Measurements from ENCODE around the gene PSMD14.

PSMD14 gene

GRCh38 chr2:161419638-161420190 lies 111.5 kb downstream of the PSMD14 start:
- TF ChIP-seq, protein P1, sequence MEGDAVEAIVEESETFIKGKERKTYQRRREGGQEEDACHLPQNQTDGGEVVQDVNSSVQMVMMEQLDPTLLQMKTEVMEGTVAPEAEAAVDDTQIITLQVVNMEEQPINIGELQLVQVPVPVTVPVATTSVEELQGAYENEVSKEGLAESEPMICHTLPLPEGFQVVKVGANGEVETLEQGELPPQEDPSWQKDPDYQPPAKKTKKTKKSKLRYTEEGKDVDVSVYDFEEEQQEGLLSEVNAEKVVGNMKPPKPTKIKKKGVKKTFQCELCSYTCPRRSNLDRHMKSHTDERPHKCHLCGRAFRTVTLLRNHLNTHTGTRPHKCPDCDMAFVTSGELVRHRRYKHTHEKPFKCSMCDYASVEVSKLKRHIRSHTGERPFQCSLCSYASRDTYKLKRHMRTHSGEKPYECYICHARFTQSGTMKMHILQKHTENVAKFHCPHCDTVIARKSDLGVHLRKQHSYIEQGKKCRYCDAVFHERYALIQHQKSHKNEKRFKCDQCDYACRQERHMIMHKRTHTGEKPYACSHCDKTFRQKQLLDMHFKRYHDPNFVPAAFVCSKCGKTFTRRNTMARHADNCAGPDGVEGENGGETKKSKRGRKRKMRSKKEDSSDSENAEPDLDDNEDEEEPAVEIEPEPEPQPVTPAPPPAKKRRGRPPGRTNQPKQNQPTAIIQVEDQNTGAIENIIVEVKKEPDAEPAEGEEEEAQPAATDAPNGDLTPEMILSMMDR (IDR thresholded peaks at IDR 0.05; ENCODE audit: extremely low read depth, insufficient read depth, missing control alignments): no peak
- in situ Hi-C loops (cut with MboI; ENCODE audit: low pct_unique_long_range_greater_than_20kb, low sequenced_read_pairs, unreplicated experiment): no loop called here
- no peak for DNase-seq (ENCODE audit: low spot score)

DNA sequence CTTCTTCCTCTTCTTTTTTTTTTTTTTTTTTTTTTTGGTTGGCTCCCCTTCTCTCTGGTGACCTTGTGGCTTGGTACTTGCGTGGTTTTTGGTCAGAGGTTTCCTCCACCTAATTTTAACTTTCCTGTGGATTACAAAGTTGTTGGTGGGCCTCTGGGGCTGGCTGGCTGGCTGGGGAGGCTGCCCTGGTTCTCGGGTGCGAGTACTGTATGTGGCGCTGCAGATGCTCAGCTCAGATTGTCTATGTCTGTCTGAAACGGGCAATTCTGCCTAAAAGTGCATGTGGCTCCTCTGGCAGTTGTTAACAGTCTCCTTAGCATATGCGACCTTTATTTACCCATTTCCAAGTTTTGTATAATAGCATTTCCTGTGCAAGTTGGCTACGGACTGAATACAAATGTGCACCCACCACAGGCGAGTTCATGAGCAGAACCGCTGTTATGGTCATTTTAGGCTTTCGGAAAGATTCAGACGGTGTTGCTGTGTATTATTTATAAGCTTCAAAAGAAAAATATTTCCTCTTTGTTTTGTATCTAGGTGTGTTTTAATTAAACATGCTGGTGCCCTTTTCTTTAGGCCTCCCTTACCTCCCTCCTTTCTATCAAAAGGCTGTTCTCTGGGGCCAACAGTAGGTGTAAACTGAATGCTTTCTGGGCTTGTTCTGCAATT lies 112.3 kb downstream of the PSMD14 start:
- DNase-seq (ENCODE audit: low spot score): peak; percentile 28
- TF ChIP-seq, protein P1 (IDR thresholded peaks at IDR 0.05; ENCODE audit: extremely low read depth, insufficient read depth, missing control alignments): no peak

DNA sequence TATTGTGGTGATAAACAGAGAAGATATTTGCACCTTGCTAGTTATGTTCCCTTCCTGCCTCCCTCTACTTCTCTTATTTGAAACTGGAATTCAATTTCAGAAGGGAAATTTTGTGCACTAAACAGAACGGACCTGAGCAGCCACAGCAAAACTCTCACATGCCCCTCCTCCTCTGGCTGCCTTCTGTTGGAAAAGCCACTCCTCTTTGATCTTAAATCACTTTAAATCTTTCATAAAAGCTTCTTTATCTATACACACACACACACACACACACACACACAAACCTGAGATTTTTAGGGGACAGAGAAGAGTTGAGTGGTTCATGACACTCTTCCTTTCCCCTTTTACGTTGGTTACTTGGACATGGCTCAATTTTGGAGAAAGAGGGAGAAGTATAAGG lies 113.5 kb downstream of the PSMD14 start:
- no peak for DNase-seq (ENCODE audit: low spot score)
- TF ChIP-seq, protein P1 (IDR thresholded peaks at IDR 0.05; ENCODE audit: extremely low read depth, insufficient read depth, missing control alignments): no peak
- in situ Hi-C loops (cut with MboI; ENCODE audit: low pct_unique_long_range_greater_than_20kb, low sequenced_read_pairs, unreplicated experiment): no loop called here

More for the DNA sequence above, 112.3 kb downstream of the PSMD14 start:
- in situ Hi-C loops (cut with MboI; ENCODE audit: low pct_unique_long_range_greater_than_20kb, low sequenced_read_pairs, unreplicated experiment): no loop called here

GRCh38 chr2:161422816-161423403 lies 114.7 kb downstream of the PSMD14 start:
- TF ChIP-seq, protein P1 (IDR thresholded peaks at IDR 0.05; ENCODE audit: extremely low read depth, insufficient read depth, missing control alignments): no peak
- in situ Hi-C loops (cut with MboI; ENCODE audit: low pct_unique_long_range_greater_than_20kb, low sequenced_read_pairs, unreplicated experiment): no loop called here
- peak; percentile 28 for DNase-seq (ENCODE audit: low spot score)

GRCh38 chr2:161423421-161424393 lies 115.5 kb downstream of the PSMD14 start:
- peak; percentile 55 for DNase-seq (ENCODE audit: low spot score)
- TF ChIP-seq, protein P1 (IDR thresholded peaks at IDR 0.05; ENCODE audit: extremely low read depth, insufficient read depth, missing control alignments): no peak
- in situ Hi-C loops (cut with MboI; ENCODE audit: low pct_unique_long_range_greater_than_20kb, low sequenced_read_pairs, unreplicated experiment): no loop called here

DNA sequence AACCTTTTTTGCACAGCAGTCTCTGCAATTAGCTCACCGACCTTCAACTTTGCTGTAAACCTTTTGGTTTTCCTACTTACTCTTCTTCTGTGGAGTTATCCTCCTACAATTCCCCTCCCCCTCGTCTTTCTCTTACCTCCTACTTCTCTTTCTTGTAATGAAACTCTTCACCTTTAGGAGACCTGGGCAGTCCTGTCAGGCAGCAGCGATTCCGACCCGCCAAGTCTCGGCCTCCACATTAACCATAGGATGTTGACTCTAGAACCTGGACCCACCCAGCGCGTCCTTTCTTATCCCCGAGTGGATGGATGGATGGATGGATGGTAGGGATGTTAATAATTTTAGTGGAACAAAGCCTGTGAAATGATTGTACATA lies 116.2 kb downstream of the PSMD14 start:
- TF ChIP-seq, protein P1 (IDR thresholded peaks at IDR 0.05; ENCODE audit: extremely low read depth, insufficient read depth, missing control alignments): no peak
- peak; percentile 21 for DNase-seq (ENCODE audit: low spot score)
- in situ Hi-C loops (cut with MboI; ENCODE audit: low pct_unique_long_range_greater_than_20kb, low sequenced_read_pairs, unreplicated experiment): no loop called here
